Ovary (tissue), 9 donors: ENCODE measurements around the gene NCR1. TPM values are rescaled to one million over a fixed set of nuclear protein-coding genes. Genes with fewer than 3 reads are reported as not detected.
"Not testable (repeated sequence)": the region's sequence is repeated elsewhere in the genome, so short reads cannot be mapped to it uniquely, and the experiment has no call there.

Experiments
- DNase-seq, 5 donors: peaks; one replicate each; pipeline ENCODE4 v3.0.0-alpha.2; 2019 to 2020
- H3K27ac ChIP-seq, 2 donors: fragments of 200-600 bp; one replicate each; pipeline versions ENCODE4 v1.5.1 to v1.8.0; 2019 to 2022
- H3K27me3 ChIP-seq: fragments of 200-600 bp; one replicate; pipeline ENCODE4 v1.8.0; 2022
- H3K36me3 ChIP-seq: fragments of 200-600 bp; sonication (generic); one replicate; pipeline ENCODE4 v1.5.1; 2019
- H3K4me1 ChIP-seq: one replicate; pipeline ENCODE4 v1.8.1; 2013; ENCODE audit warnings: mild to moderate bottlenecking, moderate library complexity; ENCODE audit not compliant: insufficient read depth
- H3K4me3 ChIP-seq: fragments of 200-600 bp; sonication (generic); one replicate; pipeline ENCODE4 v1.5.1; 2017
- H3K9me3 ChIP-seq, 2 donors: fragments of 200-600 bp in 1 of 2; sonication (generic) in 1 of 2; one replicate each; pipeline versions ENCODE4 v1.5.1 to v1.8.1; 2013 to 2019; ENCODE audit warnings: mild to moderate bottlenecking in 1 of 2, moderate library complexity in 1 of 2
- EP300 ChIP-seq: sonication (generic); formaldehyde crosslinking; IDR thresholded peaks from one replicate; pipeline ENCODE4 v1.6.1; 2017; ENCODE audit warnings: antibody characterized with exemption
- POLR2A ChIP-seq: fragments of 450-650 bp; IDR thresholded peaks from one replicate; pipeline ENCODE4 v1.6.1; 2017; ENCODE audit warnings: antibody characterized with exemption, mild to moderate bottlenecking, moderate library complexity
- WGBS, 3 donors: extraction: QIAGEN DNeasy Blood & Tissue Kit in 1 of 3; methylation state at CpG; one replicate each; pipeline versions ENCODE4 v1.1.5 to v1.1.7; 2013 to 2017; 5-methylcytosine and 5-hydroxymethylcytosine counted together
- intact Hi-C, 4 donors: fragments of 100-400 bp; cut with DNase I; formaldehyde crosslinking; loops; one replicate each; pipeline versions ENCODE4 v1.11.0 to v1.15.1; 2022 to 2023
- polyA plus RNA-seq, 2 donors: library from polyadenylated mRNA; stranded (reverse); fragments of 200-250 nt in 1 of 2; fragments of 350-450 nt in 1 of 2; fragmentation: Illumina TruSeq in 1 of 2; extraction: RNeasy Lipid Tissue Mini Kit (QIAGEN cat#74804) in 1 of 2; gene quantifications; one replicate each; pipeline ENCODE4 v1.2.3, GENCODE V29; 2013 to 2014
- total RNA-seq, 7 donors: library from RNA; depleted of rRNA in 2 of 7; stranded (reverse); fragments of >200 nt in 2 of 7; fragmentation: NEBNext Ultra II Directional in 3 of 7; extraction: Animal tissue kit (Norgen Biotek cat#: 25700) in 3 of 7; gene quantifications; one replicate each; pipeline versions ENCODE4 v1.1.0 to v1.2.4, GENCODE V29; 2016 to 2023
- TF ChIP-seq, protein P1 (sequence below), 3 donors: fragments of 450-650 bp in 2 of 3; fragments of 200-600 bp in 1 of 3; IDR thresholded peaks; one replicate each; pipeline versions ENCODE4 v1.5.1 to v1.8.0; 2016 to 2022; ENCODE audit warnings: antibody characterized with exemption in 3 of 3, mild to moderate bottlenecking in 1 of 3
- donor health status: DM: no; HTN: no; CAD: no; lungs with moderate emphysema.
- donor health status: DM: no; HTN: no; CAD: no.
- donor health status: Bipolar disorder and iron deficiency.
- donor health status: DM: yes; HTN: yes; CAD: no.
- donor health status: DM: no; HTN: no; CAD: no.
- donor health status: DM: yes; HTN: yes; CAD: no.

NCR1 gene
- total and polyA plus RNA-seq, 9 donors: 0.33 to 0.66 TPM; not detected in 7

DNA sequence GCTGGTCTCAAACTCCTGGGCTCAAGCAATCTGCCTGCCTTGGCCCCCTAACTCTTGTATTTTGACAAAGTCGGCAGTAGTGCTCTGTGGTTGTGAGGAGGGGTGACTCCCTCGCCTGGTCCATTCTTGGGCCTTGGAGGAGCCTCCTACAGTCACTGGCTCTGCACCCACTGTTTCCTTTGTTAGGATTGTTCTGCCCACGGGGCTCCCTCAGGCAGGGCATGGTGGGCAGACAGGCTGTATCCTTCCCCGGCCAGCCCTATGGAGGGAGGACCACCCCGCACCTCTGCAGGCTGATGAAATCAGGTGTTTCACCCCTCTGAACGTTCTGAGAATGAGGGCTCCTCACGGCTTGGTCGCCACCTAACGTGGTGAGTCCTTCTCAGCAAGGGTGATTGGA, 22.7 kb upstream of the NCR1 start:
- intact Hi-C loops: loop anchor here in 1 of 4 donors (10.0 kb wide), 1 partner anchor 1188 kb away; no protein-coding TSS in a partner anchor
- TF ChIP-seq EP300 (no peak), POLR2A (no peak)
- TF ChIP-seq, protein P1, sequence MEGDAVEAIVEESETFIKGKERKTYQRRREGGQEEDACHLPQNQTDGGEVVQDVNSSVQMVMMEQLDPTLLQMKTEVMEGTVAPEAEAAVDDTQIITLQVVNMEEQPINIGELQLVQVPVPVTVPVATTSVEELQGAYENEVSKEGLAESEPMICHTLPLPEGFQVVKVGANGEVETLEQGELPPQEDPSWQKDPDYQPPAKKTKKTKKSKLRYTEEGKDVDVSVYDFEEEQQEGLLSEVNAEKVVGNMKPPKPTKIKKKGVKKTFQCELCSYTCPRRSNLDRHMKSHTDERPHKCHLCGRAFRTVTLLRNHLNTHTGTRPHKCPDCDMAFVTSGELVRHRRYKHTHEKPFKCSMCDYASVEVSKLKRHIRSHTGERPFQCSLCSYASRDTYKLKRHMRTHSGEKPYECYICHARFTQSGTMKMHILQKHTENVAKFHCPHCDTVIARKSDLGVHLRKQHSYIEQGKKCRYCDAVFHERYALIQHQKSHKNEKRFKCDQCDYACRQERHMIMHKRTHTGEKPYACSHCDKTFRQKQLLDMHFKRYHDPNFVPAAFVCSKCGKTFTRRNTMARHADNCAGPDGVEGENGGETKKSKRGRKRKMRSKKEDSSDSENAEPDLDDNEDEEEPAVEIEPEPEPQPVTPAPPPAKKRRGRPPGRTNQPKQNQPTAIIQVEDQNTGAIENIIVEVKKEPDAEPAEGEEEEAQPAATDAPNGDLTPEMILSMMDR (IDR thresholded peaks at IDR 0.05): no peak
- no peak for DNase-seq
- no peak overlapping the region for H3K27ac ChIP-seq
- no peaks in the 10 kb centered on the region for H3K4me1 ChIP-seq
- no peak overlapping the region for H3K4me3 ChIP-seq
- H3K36me3 ChIP-seq: no peaks in the 10 kb centered on the region
- peaks cover 0 to 3% of the 10 kb centered on the region in 2 donors for H3K9me3 ChIP-seq
- H3K27me3 ChIP-seq: no peaks in the 10 kb centered on the region
- 71 to 83% (median 78%) methylated on average over 9 of the region's 9 CpGs for WGBS, 3 donors

DNA sequence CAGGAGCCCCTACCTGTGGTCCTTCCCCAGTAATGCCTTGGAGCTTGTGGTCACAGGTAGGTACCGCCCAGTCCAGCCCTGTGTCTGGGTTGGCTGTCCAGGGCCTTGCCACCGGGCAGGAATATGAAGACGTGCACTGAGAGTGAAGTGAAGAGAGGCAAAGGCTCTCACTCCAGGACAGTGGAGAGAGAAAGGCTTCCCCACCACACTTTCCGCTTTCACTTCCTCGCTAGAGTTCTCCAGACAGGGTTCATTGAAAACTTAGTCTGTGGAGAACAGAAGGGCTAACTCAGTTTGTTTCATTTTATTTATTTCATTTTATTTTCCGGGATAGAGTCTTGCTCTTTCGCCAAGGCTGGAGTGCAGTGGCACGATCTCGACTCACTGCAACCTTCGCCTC, 17.7 kb upstream of the NCR1 start:
- Histone ChIP-seq H3K27ac (no peak overlapping the region), H3K4me3 (no peak overlapping the region), H3K36me3 (no peaks in the 10 kb centered on the region), H3K9me3 (no peaks in the 10 kb centered on the region), H3K27me3 (no peaks in the 10 kb centered on the region), H3K4me1 (no peaks in the 10 kb centered on the region)
- no peak for DNase-seq
- TF ChIP-seq EP300 (no peak), POLR2A (no peak)
- TF ChIP-seq, protein P1 (IDR thresholded peaks at IDR 0.05): no peak
- 89 to 92% (median 91%) methylated on average over 10 of the region's 10 CpGs for WGBS, 3 donors
- intact Hi-C loops: loop anchor here in 1 of 4 donors (10.0 kb wide), 1 partner anchor 1193 kb away; no protein-coding TSS in a partner anchor

DNA sequence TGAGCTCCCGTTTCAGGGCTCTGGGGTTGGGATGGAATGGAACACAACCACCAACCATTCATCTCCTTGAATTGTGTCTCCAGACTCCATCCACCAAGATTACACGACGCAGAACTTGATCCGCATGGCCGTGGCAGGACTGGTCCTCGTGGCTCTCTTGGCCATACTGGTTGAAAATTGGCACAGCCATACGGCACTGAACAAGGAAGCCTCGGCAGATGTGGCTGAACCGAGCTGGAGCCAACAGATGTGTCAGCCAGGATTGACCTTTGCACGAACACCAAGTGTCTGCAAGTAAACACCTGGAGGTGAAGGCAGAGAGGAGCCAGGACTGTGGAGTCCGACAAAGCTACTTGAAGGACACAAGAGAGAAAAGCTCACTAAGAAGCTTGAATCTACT, 16.4 kb upstream of the NCR1 start:
- TF ChIP-seq POLR2A (no peak), EP300 (no peak)
- TF ChIP-seq, protein P1 (IDR thresholded peaks at IDR 0.05): no peak
- no peak for DNase-seq
- Histone ChIP-seq H3K27me3 (no peaks in the 10 kb centered on the region), H3K36me3 (no peaks in the 10 kb centered on the region), H3K4me1 (no peaks in the 10 kb centered on the region), H3K9me3 (no peaks in the 10 kb centered on the region), H3K27ac (no peak overlapping the region), H3K4me3 (no peak overlapping the region)
- 77 to 83% (median 80%) methylated on average over 11 of the region's 11 CpGs for WGBS, 3 donors
- intact Hi-C loops: loop anchor here in 1 of 4 donors (10.0 kb wide), 1 partner anchor 1195 kb away; no protein-coding TSS in a partner anchor

DNA sequence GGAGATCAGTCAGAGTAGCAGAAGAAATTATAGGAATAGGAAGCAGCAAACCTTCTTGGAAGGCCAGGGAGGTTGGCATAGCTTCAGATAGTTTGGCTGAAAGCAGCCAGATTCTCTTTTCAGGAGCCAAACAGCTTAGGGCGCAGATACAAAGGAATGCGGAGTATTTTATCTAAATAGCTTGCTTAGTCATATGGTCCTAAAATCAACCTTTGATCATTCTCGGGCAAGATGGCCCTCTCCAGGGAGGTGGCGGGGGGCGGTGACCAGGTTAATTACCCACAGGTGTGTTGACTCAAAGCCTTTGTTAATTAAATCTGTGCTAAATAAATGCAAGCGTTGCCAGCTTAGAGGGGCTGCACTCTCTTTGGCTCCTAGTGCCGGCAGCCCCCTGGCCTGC, 12.5 kb upstream of the NCR1 start:
- intact Hi-C loops: no loop called here
- H3K9me3 ChIP-seq: no peaks in the 10 kb centered on the region
- no peaks in the 10 kb centered on the region for H3K27me3 ChIP-seq
- H3K36me3 ChIP-seq: no peaks in the 10 kb centered on the region
- DNase-seq: no peak
- no peak overlapping the region for H3K27ac ChIP-seq
- 4 to 14% (median 12%) methylated on average over 7 of the region's 7 CpGs for WGBS, 3 donors
- TF ChIP-seq, protein P1 (IDR thresholded peaks at IDR 0.05): no peak
- TF ChIP-seq EP300: no peak
- no peak for TF ChIP-seq POLR2A
- H3K4me3 ChIP-seq: no peak overlapping the region
- H3K4me1 ChIP-seq: no peaks in the 10 kb centered on the region

DNA sequence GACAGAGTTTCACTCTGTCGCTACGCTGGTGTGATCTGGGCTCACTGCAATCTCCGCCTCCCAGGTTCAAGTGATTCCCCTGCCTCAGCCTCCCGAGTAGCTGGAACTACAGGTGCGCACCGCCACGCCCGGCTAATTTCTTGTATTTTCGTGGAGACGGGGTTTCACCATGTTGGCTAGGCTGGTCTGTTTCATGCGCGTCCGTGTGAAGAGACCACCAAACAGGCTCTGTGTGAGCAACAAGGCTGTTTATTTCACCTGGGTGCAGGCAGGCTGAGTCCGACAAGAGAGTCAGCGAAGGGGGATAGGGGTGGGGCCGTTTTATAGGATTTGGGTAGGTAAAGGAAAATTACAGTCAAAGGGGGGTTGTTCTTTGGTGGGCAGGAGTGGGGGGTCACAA, 11.8 kb upstream of the NCR1 start:
- intact Hi-C loops, H3K27ac ChIP-seq, H3K9me3 ChIP-seq, DNase-seq, H3K4me1 ChIP-seq, H3K27me3 ChIP-seq, H3K4me3 ChIP-seq, H3K36me3 ChIP-seq: not testable (repeated sequence)
- 86 to 91% (median 88%) methylated on average over 16 of the region's 16 CpGs for WGBS, 3 donors
